NK-92 treated with Interleukin-12 subunit alpha and Interleukin-12 subunit beta, amount 100 ng/mL, for 24 hours (cell line): ENCODE measurements around the gene PPARD.
"Not testable (repeated sequence)": the region's sequence is repeated elsewhere in the genome, so short reads cannot be mapped to it uniquely, and the experiment has no call there.

Experiments
- DNase-seq: peaks from one replicate; lab custom pipeline; 2025; lab: John Stamatoyannopoulos, UW

Gene PPARD

GRCh38 chr6:35406711-35407485 lies 64.5 kb downstream of the PPARD start:
- no peak for DNase-seq

DNA sequence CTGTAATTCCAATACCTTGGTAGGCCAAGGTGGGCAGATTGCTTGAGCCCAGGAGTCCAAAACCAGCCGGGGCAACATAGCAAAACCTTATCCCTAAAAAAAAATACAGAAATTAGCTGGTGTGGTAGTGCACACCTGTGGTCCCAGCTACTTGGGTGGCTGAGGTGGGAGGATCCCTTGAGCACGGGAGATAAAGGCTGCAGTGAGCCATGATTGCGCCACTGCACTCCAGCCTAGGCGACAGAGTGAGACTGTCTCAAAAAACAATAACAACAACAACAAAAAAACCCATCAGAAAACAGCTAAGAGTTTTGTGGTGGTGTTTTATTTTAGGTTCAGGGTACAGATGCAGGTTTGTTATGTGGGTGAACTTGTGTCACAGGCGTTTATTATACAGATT lies 66.9 kb downstream of the PPARD start:
- DNase-seq = no peak

DNA sequence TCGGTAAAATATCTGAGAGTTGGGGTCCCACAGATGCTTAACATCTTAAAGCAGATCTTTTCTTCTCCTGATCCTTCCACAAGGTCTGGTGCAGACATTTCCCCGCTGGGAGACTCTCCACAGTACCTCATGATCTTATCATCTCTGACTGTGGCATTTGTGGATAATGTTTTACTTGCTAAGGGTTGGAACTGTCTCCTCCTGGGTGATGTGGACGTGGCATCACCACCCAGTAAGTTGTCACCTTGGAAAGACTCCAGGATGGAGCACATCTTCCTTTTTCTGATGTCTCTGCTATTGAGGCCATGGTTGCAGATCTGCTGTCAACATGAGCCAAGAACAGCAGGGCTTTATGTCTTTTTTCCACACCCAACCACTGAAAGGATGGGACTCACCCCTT lies 67.8 kb downstream of the PPARD start:
- no peak for DNase-seq

DNA sequence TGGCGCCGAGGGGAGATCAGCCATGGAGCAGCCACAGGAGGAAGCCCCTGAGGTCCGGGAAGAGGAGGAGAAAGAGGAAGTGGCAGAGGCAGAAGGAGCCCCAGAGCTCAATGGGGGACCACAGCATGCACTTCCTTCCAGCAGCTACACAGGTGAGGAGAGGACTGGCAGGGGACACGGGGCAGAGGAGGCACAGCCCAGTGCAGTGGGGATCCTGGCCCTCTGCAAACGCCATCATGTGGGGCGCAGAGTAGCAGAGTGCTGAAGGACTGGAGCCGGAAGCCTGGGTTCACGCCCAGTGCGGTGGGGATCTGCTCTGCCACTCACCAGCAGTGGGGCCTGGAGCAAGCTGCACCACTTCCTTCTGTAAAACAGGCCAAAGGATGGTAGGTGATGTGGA lies 68.7 kb downstream of the PPARD start:
- DNase-seq = no peak

GRCh38 chr6:35412102-35412501 lies 69.7 kb downstream of the PPARD start:
- DNase-seq = no peak

- no peak for DNase-seq
Measured at GRCh38 chr6:35413911-35414310, 71.6 kb downstream of the PPARD start.

GRCh38 chr6:35415065-35415891 lies 72.9 kb downstream of the PPARD start:
- DNase-seq = no peak

- no peak for DNase-seq
Measured at GRCh38 chr6:35417979-35418661, 75.8 kb downstream of the PPARD start.

- DNase-seq = no peak
Measured at GRCh38 chr6:35419417-35419816, 77.1 kb downstream of the PPARD start.

- DNase-seq = no peak
Measured at GRCh38 chr6:35419961-35420360, 77.6 kb downstream of the PPARD start.

DNA sequence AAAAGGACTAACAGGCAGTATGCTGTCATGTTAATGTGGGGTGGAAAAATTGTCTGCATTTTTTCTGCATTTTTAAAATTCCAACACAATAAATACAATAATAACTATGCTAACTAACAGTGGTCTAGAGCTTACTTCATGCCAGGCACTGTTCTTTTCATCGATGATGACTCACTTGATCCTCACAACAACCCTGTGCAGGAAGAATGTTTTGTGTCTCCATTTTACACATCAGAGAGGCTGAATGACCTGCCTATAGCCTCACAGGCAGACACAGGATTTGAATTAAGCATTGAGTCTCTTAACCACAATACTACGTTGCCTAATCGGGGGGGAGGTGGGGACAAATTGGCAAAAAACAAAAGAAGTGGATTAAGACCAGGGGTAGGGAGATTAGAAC lies 82.9 kb downstream of the PPARD start:
- no peak for DNase-seq

GRCh38 chr6:35426074-35426473 lies 83.7 kb downstream of the PPARD start:
- DNase-seq = no peak

- DNase-seq = no peak
Measured at GRCh38 chr6:35427435-35427834, 85.1 kb downstream of the PPARD start.

GRCh38 chr6:35427851-35428321 lies 85.5 kb downstream of the PPARD start:
- no peak for DNase-seq

- DNase-seq = no peak
Measured at GRCh38 chr6:35428421-35429149, 86.2 kb downstream of the PPARD start.

DNA sequence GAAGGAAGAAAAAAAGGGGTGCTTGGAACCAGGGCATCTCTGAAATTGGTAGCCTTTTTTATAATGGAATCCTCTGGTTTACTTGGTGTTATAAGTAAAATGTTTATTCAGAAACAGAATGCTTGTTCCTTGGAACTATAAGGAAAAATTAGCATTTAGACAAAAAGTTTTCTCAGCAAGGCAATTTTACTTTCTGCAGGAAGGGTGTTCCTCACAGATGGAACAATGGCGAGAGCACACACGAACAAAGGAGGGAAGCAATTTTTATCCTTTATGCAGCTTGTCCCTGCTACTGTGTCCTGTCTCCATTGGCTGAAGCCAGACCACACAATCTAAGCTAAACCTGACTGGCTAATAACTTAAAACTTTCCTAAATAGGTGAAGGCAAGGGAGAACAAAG lies 87.1 kb downstream of the PPARD start:
- DNase-seq = no peak

DNA sequence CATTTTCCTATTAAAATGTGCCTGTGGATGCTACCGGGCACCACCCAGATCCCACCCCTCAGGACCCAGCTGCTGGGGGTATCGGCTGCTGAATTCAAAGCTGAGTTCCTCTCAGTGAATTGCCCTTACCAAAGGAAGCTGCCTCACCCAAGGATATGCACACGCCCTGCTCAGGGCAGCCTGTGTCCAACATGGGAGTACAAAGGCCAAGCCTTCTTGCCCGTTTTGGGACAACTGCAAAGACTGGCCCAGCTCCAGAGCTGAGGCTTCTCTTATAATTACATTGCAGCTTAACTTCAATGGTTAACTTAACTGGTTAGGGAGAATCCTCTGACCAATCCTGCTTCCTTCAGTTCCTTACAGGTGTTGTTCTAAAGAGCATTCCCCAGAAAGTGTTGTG lies 89.9 kb downstream of the PPARD start:
- DNase-seq = no peak

- not testable (repeated sequence) for DNase-seq
Measured at GRCh38 chr6:35432702-35433101, 90.3 kb downstream of the PPARD start.

- DNase-seq = no peak
Measured at GRCh38 chr6:35435074-35435837, 92.9 kb downstream of the PPARD start.

GRCh38 chr6:35436071-35436857 lies 93.9 kb downstream of the PPARD start:
- DNase-seq = no peak
